ENCODE results near the gene IFNG. TPM values are rescaled to one million over a fixed set of nuclear protein-coding genes. Genes with fewer than 3 reads are reported as not detected.

IFNG gene
- total RNA-seq, 1 donor from 2014 or later = not detected

GRCh38 chr12:68199127-68199526 lies 39.6 kb upstream of the IFNG start:
- no peak for DNase-seq (ENCODE audit: low spot score in 2 of 2)
- H3K27me3 ChIP-seq = no peaks in the 10 kb centered on the region
- intact Hi-C loops (cut with DNase I) = no loop called here
- no peaks in the 10 kb centered on the region for H3K4me1 ChIP-seq
- no peak for TF ChIP-seq CTCF (IDR thresholded peaks at IDR 0.05)
- no peaks in the 10 kb centered on the region for H3K9me3 ChIP-seq
- no peaks in the 10 kb centered on the region for H3K36me3 ChIP-seq
- no peak overlapping the region for H3K27ac ChIP-seq
- H3K4me3 ChIP-seq = no peak overlapping the region

GRCh38 chr12:68198507-68199086 lies 39.1 kb upstream of the IFNG start:
- intact Hi-C loops (cut with DNase I) = no loop called here
- Histone ChIP-seq H3K27ac (no peak overlapping the region), H3K36me3 (no peaks in the 10 kb centered on the region), H3K4me1 (no peaks in the 10 kb centered on the region), H3K4me3 (no peak overlapping the region), H3K9me3 (no peaks in the 10 kb centered on the region), H3K27me3 (no peaks in the 10 kb centered on the region)
- no peak for TF ChIP-seq CTCF (IDR thresholded peaks at IDR 0.05)
- no peak for DNase-seq (ENCODE audit: low spot score in 2 of 2)

- TF ChIP-seq CTCF (IDR thresholded peaks at IDR 0.05) = no peak
- Histone ChIP-seq H3K9me3 (no peaks in the 10 kb centered on the region), H3K4me3 (no peak overlapping the region), H3K27me3 (no peaks in the 10 kb centered on the region), H3K4me1 (no peaks in the 10 kb centered on the region), H3K27ac (no peak overlapping the region), H3K36me3 (no peaks in the 10 kb centered on the region)
- no peak for DNase-seq (ENCODE audit: low spot score in 2 of 2)
- intact Hi-C loops (cut with DNase I) = no loop called here
These were observed 30.8 kb upstream of the IFNG start for GRCh38 chr12:68190301-68190700.

- no peaks in the 10 kb centered on the region for H3K4me1 ChIP-seq
- no peak overlapping the region for H3K27ac ChIP-seq
- H3K27me3 ChIP-seq = no peaks in the 10 kb centered on the region
- H3K4me3 ChIP-seq = no peak overlapping the region
- no peaks in the 10 kb centered on the region for H3K36me3 ChIP-seq
- intact Hi-C loops (cut with DNase I) = no loop called here
- no peaks in the 10 kb centered on the region for H3K9me3 ChIP-seq
- no peak for DNase-seq (ENCODE audit: low spot score in 2 of 2)
- TF ChIP-seq CTCF (IDR thresholded peaks at IDR 0.05) = no peak
These were observed 30.3 kb upstream of the IFNG start for GRCh38 chr12:68189821-68190242.

- no peaks in the 10 kb centered on the region for H3K36me3 ChIP-seq
- no peaks in the 10 kb centered on the region for H3K27me3 ChIP-seq
- intact Hi-C loops (cut with DNase I) = no loop called here
- no peaks in the 10 kb centered on the region for H3K4me1 ChIP-seq
- no peak overlapping the region for H3K27ac ChIP-seq
- no peak for TF ChIP-seq CTCF (IDR thresholded peaks at IDR 0.05)
- no peaks in the 10 kb centered on the region for H3K9me3 ChIP-seq
- DNase-seq (ENCODE audit: low spot score in 2 of 2) = no peak
- no peak overlapping the region for H3K4me3 ChIP-seq
These were observed 26.1 kb upstream of the IFNG start for GRCh38 chr12:68185598-68185997.
